Activated CD4-positive, alpha-beta T cell treated with anti-CD3 and anti-CD28 coated beads, Interleukin-10, Interleukin-2, amounts not matched to agents 100 ng/mL and 50 ng/mL, durations not matched to agents 16 hours and 8 hours (primary cell): Measurements from ENCODE around the gene FAH.

Experiments
- DNase-seq: peaks from one replicate; pipeline ENCODE4 v3.0.0-alpha.2; 2020

Gene FAH

GRCh38 chr15:80174017-80174746 lies 21.4 kb downstream of the FAH start:
- DNase-seq: no peak

- no peak for DNase-seq
Measured at GRCh38 chr15:80175436-80175835, 22.6 kb downstream of the FAH start.

DNA sequence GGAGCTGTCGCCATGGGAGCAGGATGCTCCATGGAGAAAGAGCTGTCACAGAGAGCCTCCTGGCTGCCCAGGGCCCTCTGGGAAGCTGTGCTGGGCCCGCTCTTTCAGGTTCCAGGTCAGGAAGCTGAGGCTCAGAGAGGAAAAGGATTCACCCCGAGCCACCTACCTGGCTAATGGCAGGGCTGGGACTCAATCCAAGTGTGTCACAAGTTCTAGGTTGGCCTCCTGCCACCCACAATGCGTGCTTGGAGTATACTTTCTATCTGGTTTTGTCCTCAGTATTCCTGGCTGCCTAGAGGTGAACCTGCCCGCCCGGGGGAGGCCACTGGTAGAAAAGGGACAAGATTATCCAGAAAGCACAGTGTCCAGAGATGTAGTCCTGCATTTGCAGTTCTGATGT lies 23.6 kb downstream of the FAH start:
- DNase-seq: no peak

DNA sequence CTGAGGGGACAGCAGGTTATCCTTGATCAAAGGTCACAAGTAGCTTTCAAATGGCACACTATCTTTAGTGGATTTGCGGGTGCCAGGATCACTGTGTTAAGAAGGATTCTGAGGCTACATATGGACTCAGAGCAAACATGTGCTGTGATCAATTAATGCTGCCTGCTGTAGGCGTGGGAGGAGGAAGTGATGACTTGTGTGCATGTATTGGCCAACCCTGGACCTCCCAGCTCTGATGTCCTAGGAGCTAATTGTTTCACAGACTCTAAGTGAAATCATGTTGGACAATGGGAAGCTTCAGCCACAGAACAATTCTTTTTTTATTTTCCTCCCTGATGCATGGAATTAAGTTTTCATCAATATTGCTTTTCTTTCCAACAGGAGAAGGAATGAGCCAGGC lies 24.4 kb downstream of the FAH start:
- no peak for DNase-seq

- DNase-seq: no peak
Measured at GRCh38 chr15:80179025-80179759, 26.4 kb downstream of the FAH start.

GRCh38 chr15:80179935-80180334 lies 27.1 kb downstream of the FAH start:
- no peak for DNase-seq

DNA sequence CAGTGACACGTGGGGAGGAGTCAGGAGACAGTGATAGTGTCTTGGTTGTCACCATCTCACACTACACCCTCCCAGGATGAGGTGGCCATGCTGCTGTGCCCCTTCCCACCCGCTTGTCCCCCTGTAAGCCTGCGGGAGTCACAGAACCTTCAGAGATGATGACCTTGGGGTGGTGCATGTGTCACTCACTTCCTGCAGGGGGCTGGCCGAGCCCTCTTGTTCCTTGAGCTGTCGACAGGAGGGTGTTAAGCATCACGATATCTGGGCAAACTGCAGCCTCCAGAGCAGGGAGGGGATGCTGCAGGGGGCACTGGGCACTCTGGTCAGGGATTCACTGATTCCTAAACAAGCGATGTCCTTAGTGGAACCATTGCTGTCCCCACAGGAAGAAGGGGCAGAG lies 27.7 kb downstream of the FAH start:
- DNase-seq: no peak

DNA sequence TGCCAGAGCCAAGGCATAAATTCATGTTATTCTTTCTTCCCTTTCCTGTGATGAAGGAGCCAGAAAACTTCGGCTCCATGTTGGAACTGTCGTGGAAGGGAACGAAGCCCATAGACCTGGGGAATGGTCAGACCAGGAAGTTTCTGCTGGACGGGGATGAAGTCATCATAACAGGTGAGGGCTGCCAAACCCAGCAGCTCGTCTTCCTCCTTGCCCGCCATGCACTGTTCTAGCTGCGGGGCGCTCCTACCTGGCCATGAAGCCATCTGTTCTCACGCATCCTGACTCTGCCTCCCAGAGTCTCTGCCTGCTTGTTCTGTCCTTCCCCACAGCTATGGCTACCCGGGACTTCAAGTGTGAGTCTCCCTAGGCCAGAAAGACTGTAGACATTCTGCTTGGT lies 28.2 kb downstream of the FAH start:
- DNase-seq: no peak

DNA sequence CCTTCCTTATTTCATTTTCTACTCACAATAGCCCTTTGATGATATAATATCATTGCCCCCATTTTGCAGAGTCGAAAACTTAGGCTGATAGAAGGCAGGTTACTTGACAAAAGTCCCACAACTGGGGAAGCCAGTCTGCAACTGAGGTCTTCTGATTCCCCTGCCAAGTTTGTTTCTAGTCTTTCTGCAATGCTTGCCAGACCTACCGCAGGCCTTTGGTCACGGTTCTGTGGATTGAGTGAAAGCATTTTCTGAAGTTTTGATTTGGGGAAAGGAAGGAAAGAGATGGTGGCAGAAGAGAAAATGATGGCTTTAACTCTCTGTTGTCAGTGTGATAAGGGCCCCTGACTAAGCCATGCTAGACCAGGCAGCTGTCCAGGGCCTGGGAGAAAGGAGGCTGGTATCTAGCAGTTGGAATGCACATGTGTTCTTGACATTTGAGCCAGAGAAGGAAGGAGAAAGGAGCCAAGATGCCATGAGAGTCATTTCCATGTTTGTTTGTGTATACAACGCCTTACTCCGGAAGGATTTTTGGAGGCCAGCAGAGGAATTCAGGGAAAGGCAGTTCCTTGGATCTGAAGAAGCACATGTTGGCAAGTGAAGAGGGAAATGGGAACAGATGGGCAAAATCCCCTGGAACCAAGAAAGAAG lies 29.9 kb downstream of the FAH start:
- DNase-seq: no peak

- no peak for DNase-seq
Measured at GRCh38 chr15:80183306-80183705, 30.5 kb downstream of the FAH start.

GRCh38 chr15:80183886-80184285 lies 31.1 kb downstream of the FAH start:
- DNase-seq: no peak

DNA sequence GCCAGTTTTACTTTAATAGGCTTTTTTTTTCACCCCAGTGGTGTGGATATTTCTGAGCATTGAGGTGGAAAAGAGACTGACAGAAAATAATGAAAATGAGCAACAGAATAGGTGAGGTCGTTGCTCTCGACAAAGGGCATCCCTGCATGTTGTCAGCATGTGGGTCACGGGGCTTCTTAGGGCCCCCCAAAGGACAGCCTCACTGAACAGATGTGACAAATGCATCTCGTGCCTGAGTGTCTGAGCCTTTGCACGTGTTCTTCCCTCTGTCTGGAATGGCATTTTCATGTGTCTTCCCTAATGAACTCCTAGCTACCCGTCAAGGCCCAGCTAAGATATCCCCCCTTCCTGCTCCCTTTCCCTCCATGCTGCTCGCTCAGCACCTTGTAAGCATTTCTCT lies 31.8 kb downstream of the FAH start:
- DNase-seq: no peak

- DNase-seq: no peak
Measured at GRCh38 chr15:80185152-80185551, 32.4 kb downstream of the FAH start.

- DNase-seq: no peak
Measured at GRCh38 chr15:80186066-80186465, 33.3 kb downstream of the FAH start.

GRCh38 chr15:80186597-80186996 lies 33.8 kb downstream of the FAH start:
- DNase-seq: no peak

- no peak for DNase-seq
Measured at GRCh38 chr15:80188251-80188650, 35.5 kb downstream of the FAH start.

DNA sequence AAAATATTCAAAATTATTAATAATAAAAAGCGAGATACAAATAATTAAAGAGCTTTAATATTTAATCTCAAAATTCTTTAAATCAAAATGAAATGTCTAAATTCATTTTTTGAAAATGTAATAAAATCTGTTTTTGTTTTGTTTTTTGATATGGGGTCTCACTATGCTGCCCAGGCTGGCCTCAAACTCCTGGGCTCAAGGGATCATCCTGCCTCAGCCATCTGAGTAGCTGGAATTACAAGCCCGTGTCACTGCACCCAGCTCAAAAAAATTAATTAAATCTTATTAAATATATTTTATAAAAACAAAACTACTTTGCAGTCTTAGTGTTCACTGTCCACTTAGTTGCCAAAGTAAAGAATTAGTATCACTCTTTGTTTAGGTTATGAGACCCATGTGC lies 38.4 kb downstream of the FAH start:
- DNase-seq: no peak

GRCh38 chr15:80191897-80192595 lies 39.2 kb downstream of the FAH start:
- DNase-seq: no peak

- no peak for DNase-seq
Measured at GRCh38 chr15:80194186-80194585, 41.4 kb downstream of the FAH start.

DNA sequence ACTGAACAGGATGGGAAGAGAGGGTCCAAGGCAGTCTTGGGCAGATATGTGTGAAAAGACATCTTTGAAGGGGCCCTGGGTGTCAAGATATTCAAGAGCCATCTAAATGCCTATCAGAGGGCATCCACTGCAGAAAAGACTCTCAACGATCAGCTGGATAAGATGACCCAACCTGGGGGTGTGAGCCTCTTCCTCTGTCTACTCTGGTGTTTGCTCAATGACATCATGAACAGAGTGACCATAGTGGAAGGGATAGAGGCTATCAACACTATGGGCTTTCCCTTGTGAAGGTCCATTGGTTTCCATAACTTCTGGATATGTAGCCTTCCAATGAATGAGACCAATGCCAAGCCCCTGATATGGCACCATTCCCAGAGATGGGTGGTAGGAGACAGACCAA lies 42.1 kb downstream of the FAH start:
- DNase-seq: no peak

- DNase-seq: no peak
Measured at GRCh38 chr15:80199366-80199765, 46.6 kb downstream of the FAH start.

DNA sequence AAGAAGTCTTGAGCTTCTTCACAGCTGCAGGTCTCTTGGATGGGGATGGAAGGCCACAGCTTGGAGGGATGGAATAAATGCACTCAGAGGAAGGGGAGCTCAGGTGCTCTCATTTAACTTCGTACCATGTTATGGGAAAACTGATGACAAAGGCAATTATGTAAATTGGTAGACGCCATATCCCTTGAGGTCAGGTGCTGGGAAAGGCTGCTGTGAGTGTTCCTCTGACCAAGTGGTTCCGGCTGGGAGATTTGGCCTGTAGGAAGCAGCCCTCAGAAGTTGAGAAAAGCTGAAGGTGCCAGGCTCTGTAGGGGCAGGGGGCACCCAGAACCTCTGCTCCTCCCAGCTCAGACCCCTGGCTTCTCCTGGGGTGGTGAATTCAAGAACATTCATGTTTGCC lies 47.1 kb downstream of the FAH start:
- no peak for DNase-seq

DNA sequence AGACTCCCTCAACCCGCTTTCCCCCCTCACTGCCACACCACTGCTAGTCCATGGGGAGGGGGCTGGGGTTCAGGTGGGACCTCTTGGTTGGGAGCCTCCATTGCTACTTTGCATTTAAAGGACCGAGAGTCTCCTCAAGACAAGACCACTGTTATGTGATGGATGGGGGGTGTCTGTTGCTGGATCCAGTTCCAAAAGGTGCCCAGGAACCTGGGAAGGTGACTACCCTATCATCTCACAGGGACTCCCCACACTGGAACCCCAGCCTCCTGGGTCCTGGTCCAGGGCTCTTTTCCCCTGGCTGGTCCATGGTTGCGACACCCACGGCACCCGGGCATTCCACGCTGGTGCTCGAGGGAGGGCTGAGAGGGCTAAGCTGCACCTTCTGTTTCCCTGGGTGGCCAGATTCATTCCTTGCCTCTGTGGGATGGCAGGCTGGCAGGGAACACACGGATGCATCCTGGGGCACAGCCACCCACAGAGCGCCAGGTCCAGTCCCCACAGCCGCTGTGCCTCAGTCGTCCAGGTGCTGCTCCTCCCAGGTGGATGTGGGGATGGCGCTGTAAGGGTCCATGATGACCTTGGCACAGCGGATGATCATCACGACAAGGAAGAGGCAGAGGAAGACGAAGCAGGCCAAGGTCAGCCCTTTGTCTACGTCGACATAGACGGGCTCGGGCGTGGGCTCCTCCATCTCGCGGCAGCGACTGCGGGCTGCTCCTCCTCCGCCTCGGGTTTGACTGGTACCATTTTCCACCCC lies 48.6 kb downstream of the FAH start:
- no peak for DNase-seq
